Keratinocyte (primary cell): ENCODE results near the gene SLC6A9. TPM values are rescaled to one million over a fixed set of nuclear protein-coding genes. Genes with fewer than 3 reads are reported as not detected.

Experiments used
- DNase-seq: peaks from one replicate; pipeline ENCODE4 v3.0.0-alpha.2; 2011; ENCODE audit warnings: low read depth, missing footprints, low spot score
- FAIRE-seq: peaks from 2 replicates; lab custom pipeline; 2011; peaks lifted over from hg19 to GRCh38; lab: Jason Lieb, UNC
- H2AFZ ChIP-seq: 2 replicates; pipeline ENCODE4 v1.6.0; 2012; ENCODE audit warnings: low read length, control low read depth, inconsistent platforms; ENCODE audit not compliant: control insufficient read depth
- H3K27ac ChIP-seq: 2 replicates; pipeline ENCODE4 v1.5.1; 2011; ENCODE audit warnings: low read length; ENCODE audit not compliant: control insufficient read depth, insufficient read depth
- H3K27me3 ChIP-seq: 3 replicates; pipeline ENCODE4 v1.6.0; 2011; ENCODE audit warnings: low read length; ENCODE audit not compliant: control insufficient read depth, insufficient read depth; ENCODE audit errors: extremely low read depth
- H3K36me3 ChIP-seq, 2 experiments: 2 replicates in 1 of 2; 3 replicates in 1 of 2; pipeline ENCODE4 v1.5.1; 2011; ENCODE audit warnings: low read length in 2 of 2, mild to moderate bottlenecking in 1 of 2; ENCODE audit not compliant: control insufficient read depth in 2 of 2, insufficient read depth in 2 of 2; ENCODE audit errors: extremely low read depth in 1 of 2
- H3K4me1 ChIP-seq: 3 replicates; pipeline ENCODE4 v1.5.1; 2011; ENCODE audit warnings: low read length; ENCODE audit not compliant: control insufficient read depth, insufficient read depth; ENCODE audit errors: extremely low read depth
- H3K4me2 ChIP-seq: 3 replicates; pipeline ENCODE4 v1.6.0; 2011; ENCODE audit warnings: low read depth, low read length; ENCODE audit not compliant: control insufficient read depth, insufficient read depth; ENCODE audit errors: extremely low read depth
- H3K4me3 ChIP-seq, 3 experiments: fragments of 200-600 bp in 1 of 3; sonication (generic) in 1 of 3; 2 replicates in 2 of 3; 3 replicates in 1 of 3; pipeline ENCODE4 v1.5.1; 2011 to 2016; ENCODE audit warnings: low read length in 3 of 3, mild to moderate bottlenecking in 3 of 3, control low read depth in 2 of 3, inconsistent platforms in 1 of 3, low read depth in 1 of 3, mixed read lengths in 1 of 3, mixed run types in 1 of 3, moderate library complexity in 1 of 3; ENCODE audit not compliant: control insufficient read depth in 2 of 3, insufficient read depth in 2 of 3; ENCODE audit errors: extremely low read depth in 1 of 3
- H3K79me2 ChIP-seq: 2 replicates; pipeline ENCODE4 v1.6.0; 2012; ENCODE audit warnings: low read length; ENCODE audit not compliant: control insufficient read depth, insufficient read depth
- H3K9ac ChIP-seq: 3 replicates; pipeline ENCODE4 v1.6.0; 2011; ENCODE audit warnings: low read length; ENCODE audit not compliant: control insufficient read depth, insufficient read depth; ENCODE audit errors: extremely low read depth
- H3K9me1 ChIP-seq: 3 replicates; pipeline ENCODE4 v1.6.0; 2011; ENCODE audit warnings: low read length; ENCODE audit not compliant: control insufficient read depth, insufficient read depth; ENCODE audit errors: extremely low read depth
- H3K9me3 ChIP-seq: 2 replicates; pipeline ENCODE4 v1.5.1; 2012; ENCODE audit warnings: low read depth, low read length; ENCODE audit not compliant: control insufficient read depth
- H4K20me1 ChIP-seq: 3 replicates; pipeline ENCODE4 v1.6.0; 2011; ENCODE audit warnings: low read length; ENCODE audit not compliant: control insufficient read depth, insufficient read depth; ENCODE audit errors: extremely low read depth
- CTCF ChIP-seq, 3 experiments: IDR thresholded peaks in 1 of 3; conservative IDR thresholded peaks in 1 of 3; optimal IDR thresholded peaks in 1 of 3; 2 replicates in 2 of 3; 3 replicates in 1 of 3; pipeline versions ENCODE3 to v1.5.1; 2011; ENCODE audit warnings: low read length in 3 of 3, mild to moderate bottlenecking in 3 of 3, moderate library complexity in 2 of 3, control low read depth in 1 of 3, inconsistent platforms in 1 of 3; ENCODE audit not compliant: insufficient read depth in 2 of 3; ENCODE audit errors: extremely low read depth in 1 of 3
- EZH2 ChIP-seq: IDR thresholded peaks from one replicate; pipeline ENCODE4 v1.6.1; 2012; ENCODE audit warnings: inconsistent platforms, mild to moderate bottlenecking, low read length, moderate library complexity
- dilution Hi-C: fragments of 300-500 bp; cut with MboI; formaldehyde crosslinking; loops from one replicate; pipeline ENCODE4 v1.7.0; 2020; ENCODE audit warnings: low sequenced_read_pairs; ENCODE audit not compliant: extremely low pct_ligation_motif_present
- polyA plus RNA-seq, 5 experiments: library from polyadenylated mRNA; depleted of rRNA in 3 of 5; stranded (reverse) in 3 of 5; stranded (forward) in 1 of 5; unstranded in 1 of 5; fragments of >200 nt; gene quantifications; 1 replicate in 1 of 5; 2 replicates in 3 of 5; 3 replicates in 1 of 5; pipeline versions ENCODE4 v1.2.1 to v1.2.3, GENCODE V29; 2011 to 2012; ENCODE audit warnings: missing spikeins in 2 of 5, low read depth in 1 of 5, low replicate concordance in 1 of 5

The SLC6A9 gene
- polyA plus RNA-seq, 1 donor (not counting 4 experiments of a cell fraction or from before 2014, with no cell fraction given): 5.3 TPM

GRCh38 chr1:44053394-44053793 lies 22.1 kb upstream of the SLC6A9 start:
- Histone ChIP-seq H3K27ac (no peak overlapping the region), H2AFZ (no peak overlapping the region), H3K9ac (no peak overlapping the region), H3K4me2 (no peak overlapping the region), H3K79me2 (no peaks in the 10 kb centered on the region), H3K36me3 (no peaks in the 10 kb centered on the region), H4K20me1 (no peaks in the 10 kb centered on the region), H3K9me1 (no peaks in the 10 kb centered on the region), H3K9me3 (no peaks in the 10 kb centered on the region), H3K4me1 (peaks cover 21% of the 10 kb centered on the region), H3K27me3 (no peaks in the 10 kb centered on the region), H3K4me3 (no peak overlapping the region)
- no peak for DNase-seq
- FAIRE-seq: no peak
- no peak for TF ChIP-seq CTCF (optimal IDR thresholded peaks at IDR 0.05 in 1 of 3, IDR thresholded peaks at IDR 0.05 in 1 of 3, conservative IDR thresholded peaks at IDR 0.05 in 1 of 3; ENCODE audit: extremely low read depth in 1 of 3, insufficient read depth in 2 of 3, low read length in 3 of 3)
- no peak for TF ChIP-seq EZH2
- dilution Hi-C loops: no loop called here

- DNase-seq: no peak
- Histone ChIP-seq H3K4me1 (peaks cover 32% of the 10 kb centered on the region), H3K36me3 (no peaks in the 10 kb centered on the region), H2AFZ (no peak overlapping the region), H3K27me3 (no peaks in the 10 kb centered on the region), H3K27ac (no peak overlapping the region), H3K9me3 (no peaks in the 10 kb centered on the region), H3K79me2 (no peaks in the 10 kb centered on the region), H3K9me1 (no peaks in the 10 kb centered on the region), H3K4me2 (peak overlapping the region; percentile 40), H3K4me3 (no peak overlapping the region), H4K20me1 (no peaks in the 10 kb centered on the region), H3K9ac (no peak overlapping the region)
- dilution Hi-C loops: no loop called here
- FAIRE-seq: peak; percentile 5
- TF ChIP-seq EZH2 (no peak), CTCF (optimal IDR thresholded peaks at IDR 0.05 in 1 of 3, IDR thresholded peaks at IDR 0.05 in 1 of 3, conservative IDR thresholded peaks at IDR 0.05 in 1 of 3; ENCODE audit: extremely low read depth in 1 of 3, insufficient read depth in 2 of 3, low read length in 3 of 3) (no peak)
Observed at GRCh38 chr1:44050261-44050660, 19.0 kb upstream of the SLC6A9 start.
